HT-29 (cell line): ENCODE data around the gene SETD3. TPM values are rescaled to one million over a fixed set of nuclear protein-coding genes. Genes with fewer than 3 reads are reported as not detected.

ENCODE experiments used
- DNase-seq: peaks from one replicate; pipeline ENCODE4 v3.0.0-alpha.2; 2015; ENCODE audit warnings: low spot score
- total RNA-seq: library from RNA; depleted of rRNA; stranded (reverse); fragments of >200 nt; shearing (Covaris generic); gene quantifications from 2 replicates; pipeline ENCODE4 v1.2.3, GENCODE V29; 2014

Gene SETD3
- total RNA-seq, 1 experiment from 2014 or later: 24.8 TPM

DNA sequence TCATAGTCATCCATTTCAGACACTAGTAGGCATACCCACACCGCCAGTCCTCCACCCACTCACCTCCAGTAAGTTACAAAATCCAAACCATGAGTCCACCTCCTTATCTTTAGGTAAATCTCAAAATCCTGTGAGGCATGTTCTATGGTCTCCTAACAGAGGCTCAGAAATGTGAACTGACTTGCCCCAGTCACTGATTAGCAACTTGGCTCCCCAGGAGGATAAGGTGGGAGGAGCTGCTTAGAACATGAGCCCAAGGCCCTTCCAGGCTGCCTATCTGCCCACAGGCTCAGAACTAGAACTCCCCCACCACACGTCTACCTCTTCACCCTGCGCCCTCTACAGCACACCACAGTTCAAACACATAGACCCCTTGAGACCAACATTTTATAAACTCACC lies 19.9 kb downstream of the SETD3 start:
- no peak for DNase-seq

DNA sequence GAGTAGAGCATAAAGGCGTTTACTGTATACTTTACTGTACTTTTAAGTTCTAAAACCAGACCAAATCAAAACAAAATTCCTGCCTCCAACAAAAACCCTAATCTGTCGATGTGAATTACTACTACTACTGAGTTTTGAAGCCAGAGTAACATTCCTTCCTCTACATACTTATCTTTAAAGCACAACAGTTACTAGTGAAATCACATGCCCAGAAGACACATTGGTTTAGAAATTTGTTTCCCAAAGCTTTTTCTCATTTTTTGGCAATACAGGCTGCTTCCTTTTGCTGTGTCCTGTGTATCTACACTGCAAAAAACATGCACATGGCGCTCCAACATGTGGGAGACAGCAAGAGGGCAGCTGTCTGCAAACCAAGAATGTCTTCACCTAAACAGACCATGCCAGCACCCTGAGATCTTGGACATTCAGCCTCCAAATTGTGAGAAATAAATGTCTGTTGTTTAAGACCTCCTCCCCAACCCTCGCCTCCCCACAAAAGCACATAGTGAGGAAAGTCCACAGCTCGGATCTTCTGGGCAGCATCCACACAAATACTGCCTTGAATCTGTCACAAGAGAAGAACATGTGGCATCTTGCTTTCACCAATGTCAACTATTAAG lies 21.1 kb downstream of the SETD3 start:
- no peak for DNase-seq

DNA sequence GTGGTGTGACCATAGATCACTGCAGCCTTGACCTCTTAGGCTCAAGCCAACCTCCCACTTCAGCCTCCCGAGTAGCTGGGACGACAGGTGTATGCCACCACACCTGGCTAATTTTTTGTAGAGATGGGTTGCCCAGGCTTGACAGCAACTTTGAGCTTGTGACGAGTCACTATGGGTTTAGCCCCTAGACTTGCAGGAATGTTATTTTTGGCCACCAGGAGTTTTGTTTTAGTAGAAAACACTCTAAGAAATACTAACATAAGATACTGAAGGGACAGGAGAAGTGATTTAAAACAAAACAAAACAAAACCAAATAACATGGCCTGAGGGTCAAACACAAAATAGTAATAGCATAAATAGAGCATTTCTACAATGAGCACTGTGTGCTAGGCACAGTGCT lies 26.4 kb downstream of the SETD3 start:
- DNase-seq: no peak

DNA sequence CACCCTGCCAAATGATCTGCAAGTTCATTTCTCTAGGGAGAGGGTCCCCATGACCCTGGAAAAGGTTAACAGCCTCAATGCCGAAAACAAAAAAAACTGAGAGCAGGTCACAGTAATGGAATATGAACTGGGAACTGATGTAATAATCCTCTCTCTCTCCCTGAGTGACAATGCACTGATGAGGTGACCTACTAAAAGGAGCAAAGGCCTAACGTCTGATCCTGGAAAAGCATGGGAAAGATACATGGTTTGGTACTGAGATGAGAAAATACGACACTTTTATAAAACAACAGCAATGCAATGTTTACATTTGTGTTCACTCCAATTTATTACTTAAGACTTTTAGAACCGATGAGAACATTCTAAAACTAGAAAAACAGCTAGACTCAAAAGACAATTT lies 27.7 kb downstream of the SETD3 start:
- DNase-seq: no peak

DNA sequence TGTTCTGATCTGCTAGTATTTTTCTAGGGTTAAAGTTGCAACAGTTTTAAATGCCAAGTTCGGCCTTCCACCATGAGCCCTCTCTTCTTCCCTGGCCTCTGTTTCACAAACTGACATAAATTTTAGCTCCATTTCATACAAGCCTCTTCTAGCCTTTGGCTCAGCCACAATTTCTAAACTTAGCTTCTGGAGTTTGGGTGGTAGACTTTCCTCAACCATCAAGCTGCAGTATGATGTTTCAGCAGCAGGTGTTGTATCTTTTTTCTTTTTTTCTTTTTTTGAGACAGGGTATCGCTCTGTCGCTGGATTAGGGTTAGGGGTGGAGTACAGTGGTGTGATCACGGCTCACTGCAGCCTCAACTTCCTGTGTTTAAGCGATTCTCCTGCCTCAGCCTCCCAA lies 29.4 kb downstream of the SETD3 start:
- DNase-seq: no peak

DNA sequence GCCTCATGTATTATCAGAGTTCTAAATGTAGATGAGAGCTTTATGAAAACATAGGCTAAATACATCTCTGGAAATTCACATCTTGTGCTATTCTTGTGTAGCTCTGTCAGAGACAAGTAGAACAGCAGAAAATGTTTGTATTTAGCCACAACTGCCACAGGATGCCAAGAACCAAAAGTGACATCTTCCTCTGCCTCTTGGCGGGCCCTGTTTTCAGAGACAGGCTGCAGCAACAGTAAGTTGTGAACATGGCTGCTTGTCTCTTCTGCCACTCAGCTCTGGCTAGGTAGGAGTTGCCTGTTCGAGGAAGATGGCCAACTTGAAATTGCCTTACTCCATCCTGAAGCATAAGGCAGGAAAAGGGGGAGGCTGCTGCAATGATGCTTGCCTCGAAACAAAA lies 30.4 kb downstream of the SETD3 start:
- no peak for DNase-seq

DNA sequence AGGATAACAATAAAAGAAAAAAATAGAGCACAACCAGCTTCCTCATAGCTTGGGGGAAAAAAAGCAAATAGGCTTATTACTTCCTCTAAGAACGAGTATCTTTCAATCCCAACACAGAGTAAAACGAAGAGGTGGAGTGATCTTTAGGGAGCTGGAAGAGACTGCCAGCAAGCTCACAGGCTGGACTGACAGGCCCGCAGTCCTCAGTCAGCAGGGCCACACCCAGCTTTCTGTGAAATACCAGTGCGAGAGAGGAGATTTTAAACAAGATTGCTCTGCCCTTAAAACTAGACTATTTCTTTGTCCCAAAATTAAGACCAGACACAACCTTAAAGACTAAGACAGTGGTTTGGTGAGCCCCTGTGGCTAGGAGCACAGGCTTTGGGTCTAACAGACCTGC lies 32.9 kb downstream of the SETD3 start:
- no peak for DNase-seq

DNA sequence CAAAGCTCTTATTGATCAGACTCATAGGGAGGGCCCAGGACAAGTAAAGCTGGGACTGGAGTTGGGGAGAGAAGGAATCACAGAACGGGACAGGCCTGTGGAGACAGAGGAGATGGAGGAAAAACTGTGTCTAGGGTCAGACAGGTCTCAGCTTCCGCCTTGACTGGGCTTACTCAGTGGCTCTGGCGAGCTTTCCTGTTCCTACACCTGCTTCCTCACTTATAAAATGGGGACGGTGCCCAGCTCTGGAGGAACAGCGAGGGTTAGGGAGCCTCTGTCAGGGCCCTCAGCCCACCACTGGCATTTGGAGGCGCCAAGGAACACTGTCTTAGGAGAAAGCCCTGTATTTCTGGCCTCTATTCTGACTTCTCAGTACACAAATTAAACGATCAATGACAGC lies 34.7 kb downstream of the SETD3 start:
- no peak for DNase-seq

DNA sequence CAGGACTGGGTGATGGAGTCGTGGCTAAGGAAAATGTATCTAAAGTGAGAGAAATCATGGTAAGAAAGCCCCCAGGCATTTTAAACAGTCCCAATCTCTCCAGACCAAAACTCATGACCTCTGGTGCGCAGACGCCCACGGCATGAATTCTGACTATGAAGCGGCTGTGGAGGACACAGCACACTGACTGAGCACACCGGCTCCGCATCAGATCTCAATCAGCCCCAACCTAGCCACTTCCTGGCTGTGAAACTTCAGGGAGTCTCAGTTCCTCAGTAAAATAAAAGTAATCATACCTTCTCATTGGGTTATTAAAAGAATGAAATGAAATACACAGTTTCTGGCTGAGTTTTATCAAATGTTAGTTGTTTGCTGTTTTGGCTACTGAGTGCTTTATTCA lies 38.7 kb downstream of the SETD3 start:
- no peak for DNase-seq

DNA sequence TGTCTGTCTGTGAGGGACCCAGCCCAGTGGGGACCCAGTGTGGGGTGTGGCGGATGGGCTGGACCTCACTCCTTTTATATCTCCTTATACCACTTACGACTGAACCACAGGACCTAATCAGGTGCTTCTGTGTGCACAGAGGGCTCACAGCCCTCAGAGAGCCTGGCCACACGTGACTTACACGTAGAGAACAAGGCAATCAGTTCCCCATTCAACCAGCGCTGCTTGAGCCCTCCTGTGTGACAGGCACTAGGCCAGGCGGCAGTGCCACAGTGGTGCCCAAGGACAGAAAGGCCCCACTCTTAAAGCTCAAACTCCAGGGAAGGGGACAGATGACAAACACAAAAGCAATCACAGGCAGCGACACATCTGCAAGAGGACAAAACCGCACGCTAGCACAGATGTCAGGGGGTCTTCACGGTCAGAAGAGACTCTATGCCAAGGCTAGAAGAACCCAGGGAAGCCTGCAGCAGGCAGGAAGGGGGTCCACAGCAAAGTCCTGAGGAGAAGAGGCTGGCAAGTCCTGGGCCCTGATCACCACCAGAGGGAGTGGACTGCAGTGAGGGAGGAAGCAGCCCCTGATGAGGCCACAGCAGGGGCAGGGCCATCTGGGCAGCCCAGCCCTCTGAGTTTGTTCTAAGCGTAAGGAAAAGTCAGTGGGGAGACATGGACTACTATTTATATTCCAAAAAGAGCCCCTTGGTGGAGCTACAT lies 39.3 kb downstream of the SETD3 start:
- DNase-seq: no peak

DNA sequence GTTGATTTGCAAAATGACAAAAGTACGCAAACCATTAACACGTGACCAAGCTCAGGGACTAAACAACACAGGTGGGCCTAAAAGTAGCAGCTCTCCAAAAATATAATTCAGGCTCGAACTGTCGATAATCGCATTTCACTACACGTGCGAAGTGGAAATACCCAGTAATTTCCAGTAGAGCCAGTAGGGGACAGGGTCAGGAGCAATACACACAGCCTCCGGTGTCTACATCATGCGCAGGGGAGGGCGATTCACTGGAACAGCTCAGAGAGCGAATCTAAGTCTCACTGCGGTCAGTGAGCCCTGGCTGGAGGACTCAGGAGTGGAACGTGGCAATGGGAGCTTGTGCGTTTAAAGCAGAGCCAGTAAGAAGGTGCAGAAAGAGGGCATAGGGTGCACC lies 40.4 kb downstream of the SETD3 start:
- DNase-seq: no peak

DNA sequence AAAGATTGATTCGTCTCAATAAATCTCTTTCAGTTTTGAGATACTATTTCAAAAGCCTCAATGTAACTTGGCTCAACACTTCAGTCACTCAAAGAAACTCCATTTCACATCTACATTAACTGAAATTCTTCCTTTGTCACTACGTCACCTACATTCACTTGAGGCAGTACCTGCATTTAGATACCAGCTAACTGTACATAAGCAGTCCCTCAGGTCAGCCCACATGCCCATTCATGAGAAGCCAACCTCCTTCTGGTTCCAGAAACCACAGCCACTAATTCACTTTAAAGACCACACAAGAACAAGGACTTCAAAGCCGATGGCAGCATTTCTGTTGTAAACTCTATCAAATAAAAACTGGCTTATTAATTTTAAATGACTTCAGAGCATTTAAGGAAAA lies 43.0 kb downstream of the SETD3 start:
- DNase-seq: no peak

DNA sequence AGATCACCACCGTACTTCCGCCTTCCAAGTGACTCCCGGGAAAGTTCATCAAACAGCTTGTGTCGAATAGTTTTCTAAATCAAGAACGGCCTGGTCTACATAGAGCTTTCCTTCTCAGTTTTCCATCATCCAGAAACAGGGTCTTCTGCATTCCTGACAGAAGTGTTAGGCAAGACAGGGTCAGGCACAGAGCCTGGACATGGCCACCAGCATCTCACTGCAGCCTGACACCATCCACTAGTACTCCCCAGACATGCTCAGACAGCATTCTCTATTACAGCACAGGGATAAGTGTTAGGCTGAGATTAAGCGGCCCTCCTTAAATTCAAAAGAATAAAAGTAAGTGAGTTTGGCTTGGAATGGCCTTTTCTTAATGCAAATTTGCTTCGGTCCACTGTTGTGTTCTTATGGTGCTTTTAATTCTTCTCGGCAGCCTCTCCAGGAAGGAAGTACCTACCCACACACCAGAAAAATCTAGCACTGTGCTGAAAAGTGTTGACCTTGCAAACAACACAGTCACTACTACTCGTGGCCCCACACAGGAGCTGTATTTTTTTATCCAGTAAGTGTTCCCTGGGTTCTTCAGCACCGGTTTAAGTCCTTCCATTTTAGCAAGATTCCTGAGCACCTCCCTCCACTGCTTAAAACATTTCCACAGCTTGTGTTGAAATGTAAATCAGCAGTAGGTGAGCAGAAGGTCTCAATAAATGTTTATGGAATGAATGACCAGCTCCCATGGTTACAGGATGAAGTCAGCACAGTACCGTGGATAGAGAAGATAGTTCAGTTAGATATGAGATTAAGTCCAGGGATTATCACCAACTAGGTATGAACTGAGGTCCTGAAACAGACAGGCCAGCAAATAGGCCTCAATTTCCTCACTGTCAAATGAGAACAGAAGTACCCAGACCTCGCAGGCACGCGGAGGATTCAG lies 44.1 kb downstream of the SETD3 start:
- no peak for DNase-seq

DNA sequence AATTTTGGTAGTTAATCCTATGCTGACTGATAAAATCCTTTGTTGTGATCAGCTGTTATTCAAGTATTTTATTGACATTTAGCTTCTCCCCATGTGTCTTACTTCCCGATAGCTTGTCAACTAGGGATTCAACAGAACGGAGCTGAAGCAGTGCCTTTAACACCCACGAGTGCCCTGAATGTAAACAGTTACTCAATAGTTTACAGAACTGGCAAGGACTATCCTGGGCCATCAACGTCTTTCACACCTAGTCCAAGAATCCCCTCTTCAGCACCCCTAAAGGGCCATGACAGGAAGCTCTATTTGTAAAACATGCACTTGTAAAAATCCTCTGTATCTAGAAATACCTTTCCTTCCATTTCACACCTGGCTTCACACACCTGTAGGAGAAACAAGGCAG lies 45.3 kb downstream of the SETD3 start:
- DNase-seq: no peak

DNA sequence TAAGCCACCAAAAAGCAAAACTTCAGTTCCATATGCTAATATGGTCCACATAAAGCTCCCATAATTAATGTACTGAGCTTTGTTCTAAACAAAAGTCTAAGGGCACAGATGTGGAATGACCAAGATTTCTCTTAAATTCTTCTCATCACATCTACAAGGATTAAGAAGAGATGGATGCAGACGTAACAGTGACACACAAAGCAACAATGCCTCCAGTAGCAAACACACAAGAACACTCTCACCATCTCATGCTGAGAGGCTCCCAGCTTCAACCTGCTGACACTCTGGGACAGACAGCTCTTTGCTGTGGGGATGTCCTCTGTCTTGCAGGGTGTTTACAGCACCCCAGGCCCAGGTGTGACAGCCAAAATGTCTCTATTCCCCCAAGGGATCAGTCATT lies 48.2 kb downstream of the SETD3 start:
- DNase-seq: no peak

DNA sequence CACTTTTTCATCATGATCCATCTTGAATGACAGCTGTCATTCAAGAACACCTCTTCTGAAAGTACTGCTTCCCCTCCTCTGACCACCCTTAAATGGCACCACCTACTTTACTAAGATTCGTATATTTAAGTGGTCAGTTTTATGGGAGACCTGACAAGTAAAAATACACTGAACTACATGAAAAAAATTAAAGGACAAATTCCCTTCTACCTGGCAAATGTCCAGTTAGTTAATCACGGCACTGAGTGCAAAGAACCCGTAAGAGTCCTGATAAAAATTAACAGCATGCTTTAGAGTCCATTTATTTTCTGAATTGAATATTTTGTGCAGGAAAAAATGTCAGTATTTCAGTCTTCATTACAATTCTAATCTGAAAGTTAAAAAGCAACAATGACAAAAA lies 48.7 kb downstream of the SETD3 start:
- no peak for DNase-seq

DNA sequence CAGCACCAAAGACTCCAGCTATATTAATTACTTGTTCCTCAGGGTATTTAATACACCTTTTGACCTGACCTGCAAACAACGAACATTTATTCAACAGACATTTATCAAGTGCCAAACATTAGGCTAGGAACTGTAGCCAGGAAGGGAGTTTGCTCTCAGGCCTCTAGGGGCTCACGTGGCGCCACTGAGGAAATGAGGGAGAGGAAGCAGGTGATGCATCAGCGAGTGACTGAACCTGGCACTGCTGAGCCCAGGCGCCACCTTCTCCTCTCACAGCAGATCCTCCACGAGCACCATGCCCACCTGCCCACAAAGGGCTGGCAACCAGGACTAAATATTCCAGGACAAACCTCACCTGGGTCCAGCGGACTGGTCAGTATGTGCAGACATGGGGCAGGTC lies 50.2 kb downstream of the SETD3 start:
- DNase-seq: peak; percentile 70

DNA sequence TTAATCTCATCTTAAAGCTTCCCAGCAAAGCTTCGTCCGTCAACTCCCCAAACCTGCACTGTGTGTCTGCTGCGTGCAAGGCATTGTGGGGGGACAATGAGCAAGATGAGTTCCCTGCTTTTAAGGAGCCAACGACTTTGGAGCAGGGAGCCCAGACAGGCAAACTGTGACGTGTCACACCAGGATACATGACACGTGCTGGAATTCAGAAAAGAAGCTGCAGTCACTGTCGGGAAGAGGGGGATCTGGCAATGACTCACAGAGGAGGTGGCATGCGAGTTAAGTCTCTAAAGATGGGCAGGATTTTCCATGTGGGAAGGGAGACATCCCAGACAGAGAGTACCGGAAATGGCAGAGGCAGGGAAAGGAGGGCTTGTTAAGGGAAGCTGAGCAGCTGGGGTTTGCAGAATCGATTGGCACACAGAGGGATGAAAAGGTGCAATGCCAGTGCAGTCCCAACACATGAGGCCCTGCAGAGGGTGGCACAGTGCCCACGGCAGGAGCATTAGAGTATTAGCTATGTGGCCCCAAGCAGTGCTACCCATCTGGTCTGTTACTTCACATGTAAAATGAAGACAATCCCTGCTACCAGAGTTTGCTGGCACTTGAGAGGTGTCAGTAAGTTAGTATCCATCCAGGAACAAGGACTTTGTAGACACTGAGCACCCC lies 52.9 kb downstream of the SETD3 start:
- DNase-seq: no peak

DNA sequence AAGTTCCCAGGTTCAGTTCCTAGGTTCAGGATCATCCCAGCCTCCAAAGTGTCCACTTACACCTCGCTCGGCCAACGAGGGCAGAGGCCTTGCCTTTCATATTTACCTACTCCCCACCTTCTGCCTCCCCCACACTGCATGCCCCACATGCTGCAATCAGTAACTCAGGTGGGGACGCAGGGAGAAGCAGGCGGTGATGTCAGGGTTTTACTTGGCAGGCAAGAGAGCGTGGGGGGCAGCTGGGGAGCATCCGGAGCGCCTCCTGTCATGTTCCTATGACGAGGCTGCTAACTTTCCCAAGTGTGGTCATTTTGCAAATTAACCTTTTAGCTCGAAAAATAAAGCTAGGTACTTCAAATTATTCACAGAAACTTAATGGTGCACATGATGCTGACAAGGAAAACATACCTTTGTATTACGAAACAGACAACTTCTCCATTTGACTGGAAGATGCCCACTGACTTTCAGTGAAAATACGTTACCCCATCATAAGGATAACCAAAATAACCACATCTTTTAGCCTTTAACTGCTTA lies 53.8 kb downstream of the SETD3 start:
- DNase-seq: no peak

DNA sequence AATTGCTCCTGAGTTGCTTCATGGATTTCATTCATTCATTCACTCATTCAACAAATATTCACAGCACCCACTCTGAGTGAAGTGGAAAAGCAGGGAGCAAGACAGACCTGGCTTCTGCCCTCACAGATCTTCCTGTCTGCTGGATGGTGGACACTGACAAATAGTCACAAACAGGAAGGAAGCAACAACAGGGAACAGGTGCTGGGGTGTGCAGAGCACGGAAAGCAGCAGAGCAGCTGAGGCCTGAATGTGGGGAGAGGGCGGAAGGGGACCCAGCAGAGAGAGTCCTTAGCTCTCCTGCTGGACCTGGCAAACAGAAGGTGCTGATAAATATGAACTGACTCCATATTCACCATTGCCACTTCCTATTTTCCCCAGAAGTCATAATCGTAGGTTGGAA lies 54.4 kb downstream of the SETD3 start:
- DNase-seq: no peak

DNA sequence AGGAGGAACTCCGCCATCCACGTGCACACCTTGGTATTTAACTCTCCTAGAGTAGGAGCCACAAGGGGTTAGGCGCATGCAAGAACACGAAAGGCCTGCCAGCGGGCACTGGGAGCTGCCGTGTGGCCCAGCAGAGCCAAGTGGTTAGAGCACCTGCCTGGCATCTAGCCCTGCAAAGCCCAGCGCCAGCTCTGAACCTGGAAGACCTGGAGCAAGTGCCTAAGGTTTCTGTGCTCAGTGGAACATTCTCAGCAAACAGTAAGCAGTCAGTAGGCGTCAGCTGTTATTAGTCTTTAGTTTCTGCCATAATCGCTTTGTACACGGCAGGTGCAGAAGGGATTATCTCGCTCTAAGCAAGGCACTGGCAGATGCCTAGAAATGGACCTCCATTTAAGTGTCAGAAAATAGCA lies 55.4 kb downstream of the SETD3 start:
- DNase-seq: no peak
